Astrocyte (in vitro differentiated cells and primary cell): ENCODE measurements around the gene VARS1. TPM values are rescaled to one million over a fixed set of nuclear protein-coding genes. Genes with fewer than 3 reads are reported as not detected.

Experiments used
- DNase-seq: peaks from one replicate; pipeline ENCODE4 v3.0.0-alpha.2; 2010; ENCODE audit warnings: low read depth
- FAIRE-seq: peaks from 2 replicates; lab custom pipeline; 2011; peaks lifted over from hg19 to GRCh38; lab: Jason Lieb, UNC
- H2AFZ ChIP-seq: 2 replicates; pipeline ENCODE4 v1.6.0; 2012; ENCODE audit warnings: low read depth, low read length, inconsistent platforms
- H3K27ac ChIP-seq: 2 replicates; pipeline ENCODE4 v1.5.1; 2011; ENCODE audit warnings: low read depth, low read length, inconsistent platforms
- H3K27me3 ChIP-seq: 2 replicates; pipeline ENCODE4 v1.6.0; 2011; ENCODE audit warnings: low read length, inconsistent platforms; ENCODE audit not compliant: insufficient read depth
- H3K36me3 ChIP-seq: 2 replicates; pipeline ENCODE4 v1.5.1; 2011; ENCODE audit warnings: low read length, inconsistent platforms; ENCODE audit not compliant: insufficient read depth
- H3K4me1 ChIP-seq: 2 replicates; pipeline ENCODE4 v1.5.1; 2011; ENCODE audit warnings: low read length, inconsistent platforms; ENCODE audit not compliant: insufficient read depth
- H3K4me2 ChIP-seq: 2 replicates; pipeline ENCODE4 v1.6.0; 2012; ENCODE audit warnings: low read length, inconsistent platforms
- H3K4me3 ChIP-seq: 2 replicates; pipeline ENCODE4 v1.5.1; 2011; ENCODE audit warnings: low read depth, mild to moderate bottlenecking, low read length, inconsistent platforms; ENCODE audit not compliant: insufficient read depth
- H3K79me2 ChIP-seq: 2 replicates; pipeline ENCODE4 v1.6.0; 2012; ENCODE audit warnings: mild to moderate bottlenecking, low read length, inconsistent platforms; ENCODE audit not compliant: insufficient read depth
- H3K9ac ChIP-seq: 2 replicates; pipeline ENCODE4 v1.6.0; 2012; ENCODE audit warnings: mild to moderate bottlenecking, low read length, inconsistent platforms
- H3K9me3 ChIP-seq: 2 replicates; pipeline ENCODE4 v1.5.1; 2012; ENCODE audit warnings: low read depth, mild to moderate bottlenecking, low read length, inconsistent platforms; ENCODE audit not compliant: insufficient read depth
- H4K20me1 ChIP-seq: 2 replicates; pipeline ENCODE4 v1.6.0; 2012; ENCODE audit warnings: low read length, inconsistent platforms; ENCODE audit not compliant: insufficient read depth
- H3K27ac Mint-ChIP-seq: one replicate; pipeline ENCODE4 v1.8.0; 2021; ENCODE audit warnings: mild to moderate bottlenecking, mixed read lengths; ENCODE audit not compliant: unreplicated experiment
- H3K27me3 Mint-ChIP-seq: one replicate; pipeline ENCODE4 v1.8.0; 2021; ENCODE audit warnings: low read depth, mixed read lengths; ENCODE audit not compliant: unreplicated experiment
- H3K36me3 Mint-ChIP-seq: one replicate; pipeline ENCODE4 v1.8.0; 2021; ENCODE audit warnings: low read depth, mixed read lengths; ENCODE audit not compliant: unreplicated experiment
- H3K4me1 Mint-ChIP-seq: one replicate; pipeline ENCODE4 v1.8.0; 2021; ENCODE audit warnings: low read depth, mixed read lengths; ENCODE audit not compliant: unreplicated experiment
- H3K4me3 Mint-ChIP-seq: one replicate; pipeline ENCODE4 v1.8.0; 2021; ENCODE audit warnings: mild to moderate bottlenecking, moderate library complexity, mixed read lengths; ENCODE audit not compliant: unreplicated experiment
- H3K9me3 Mint-ChIP-seq: one replicate; pipeline ENCODE4 v1.8.0; 2021; ENCODE audit warnings: mild to moderate bottlenecking, mixed read lengths; ENCODE audit not compliant: unreplicated experiment
- EZH2 ChIP-seq: IDR thresholded peaks from 2 replicates; pipeline ENCODE4 v1.6.1; 2012; ENCODE audit warnings: mild to moderate bottlenecking, low read length, inconsistent platforms; ENCODE audit not compliant: insufficient read depth
- total RNA-seq: library from RNA; stranded (reverse); gene quantifications from 2 replicates; pipeline ENCODE4 v1.2.1, GENCODE V29; 2021
- TF ChIP-seq, protein P1 (sequence below): IDR thresholded peaks from 2 replicates; pipeline ENCODE4 v1.5.1; 2011; ENCODE audit warnings: low read depth, mild to moderate bottlenecking, inconsistent platforms, low read length, moderate library complexity; ENCODE audit not compliant: insufficient read depth

The VARS1 gene
- total RNA-seq, 1 donor from 2014 or later, result 94.8 TPM

GRCh38 chr6:31815025-31815838 lies 19.7 kb upstream of the VARS1 start, which contains the start of the genes HSPA1A and HSPA1L:
Gene HSPA1A, plus strand, starts transcription at chr6:31815543. Its CDS starts 214 bp downstream, at chr6:31815757.
Gene HSPA1L, minus strand, starts transcription at chr6:31815283. Its CDS starts 3,311 bp downstream, at chr6:31811972.
- Histone ChIP-seq H3K27ac (peak within 1 kb of the TSS; percentile 87), H3K4me3 (peak within 1 kb of the TSS; percentile 72), H3K27me3 (no peaks in the 10 kb centered on the region), H3K36me3 (no peaks in the 10 kb centered on the region), H3K9me3 (no peaks in the 10 kb centered on the region), H4K20me1 (peaks cover 16% of the 10 kb centered on the region), H3K79me2 (peaks cover 19% of the 10 kb centered on the region), H2AFZ (peak within 1 kb of the TSS; percentile 68), H3K4me1 (peaks cover 9% of the 10 kb centered on the region), H3K9ac (peak within 1 kb of the TSS; percentile 73), H3K4me2 (peak within 1 kb of the TSS; percentile 92)
- DNase-seq (peak; percentile 91), FAIRE-seq (no peak)
- H3K27me3 Mint-ChIP-seq, result no peaks in the 10 kb centered on the region
- H3K4me3 Mint-ChIP-seq, result peak within 1 kb of the TSS; percentile 86
- peaks cover 3% of the 10 kb centered on the region for H3K36me3 Mint-ChIP-seq
- no peak for TF ChIP-seq EZH2
- TF ChIP-seq, protein P1, sequence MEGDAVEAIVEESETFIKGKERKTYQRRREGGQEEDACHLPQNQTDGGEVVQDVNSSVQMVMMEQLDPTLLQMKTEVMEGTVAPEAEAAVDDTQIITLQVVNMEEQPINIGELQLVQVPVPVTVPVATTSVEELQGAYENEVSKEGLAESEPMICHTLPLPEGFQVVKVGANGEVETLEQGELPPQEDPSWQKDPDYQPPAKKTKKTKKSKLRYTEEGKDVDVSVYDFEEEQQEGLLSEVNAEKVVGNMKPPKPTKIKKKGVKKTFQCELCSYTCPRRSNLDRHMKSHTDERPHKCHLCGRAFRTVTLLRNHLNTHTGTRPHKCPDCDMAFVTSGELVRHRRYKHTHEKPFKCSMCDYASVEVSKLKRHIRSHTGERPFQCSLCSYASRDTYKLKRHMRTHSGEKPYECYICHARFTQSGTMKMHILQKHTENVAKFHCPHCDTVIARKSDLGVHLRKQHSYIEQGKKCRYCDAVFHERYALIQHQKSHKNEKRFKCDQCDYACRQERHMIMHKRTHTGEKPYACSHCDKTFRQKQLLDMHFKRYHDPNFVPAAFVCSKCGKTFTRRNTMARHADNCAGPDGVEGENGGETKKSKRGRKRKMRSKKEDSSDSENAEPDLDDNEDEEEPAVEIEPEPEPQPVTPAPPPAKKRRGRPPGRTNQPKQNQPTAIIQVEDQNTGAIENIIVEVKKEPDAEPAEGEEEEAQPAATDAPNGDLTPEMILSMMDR, result no peak
- H3K9me3 Mint-ChIP-seq, result peaks cover 2% of the 10 kb centered on the region
- peaks cover 11% of the 10 kb centered on the region for H3K4me1 Mint-ChIP-seq
- peak within 1 kb of the TSS; percentile 99 for H3K27ac Mint-ChIP-seq

DNA sequence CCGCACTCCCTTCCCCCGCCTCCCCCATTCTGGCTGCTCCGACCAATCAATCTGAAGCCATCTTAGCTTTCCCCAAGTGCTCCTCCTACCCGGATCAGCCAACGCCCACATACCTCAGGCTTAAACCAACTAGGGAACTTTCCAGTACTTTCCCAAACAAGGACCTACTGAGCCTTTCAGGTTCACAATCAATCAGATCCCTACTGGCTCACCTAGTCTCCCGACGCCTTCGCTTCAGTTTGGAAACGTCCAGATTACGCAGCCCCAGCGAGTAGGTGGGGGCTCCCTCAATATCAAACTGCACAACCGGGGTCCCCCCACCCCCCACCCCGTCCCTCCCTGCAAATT lies 19.1 kb upstream of the VARS1 start:
- Histone ChIP-seq H3K4me3 (peak overlapping the region; percentile 72), H3K9me3 (no peaks in the 10 kb centered on the region), H3K27ac (peak overlapping the region; percentile 87), H2AFZ (peak overlapping the region; percentile 68), H3K27me3 (no peaks in the 10 kb centered on the region), H3K36me3 (no peaks in the 10 kb centered on the region), H4K20me1 (peaks cover 16% of the 10 kb centered on the region), H3K9ac (peak overlapping the region; percentile 73), H3K4me1 (peaks cover 9% of the 10 kb centered on the region), H3K79me2 (peaks cover 19% of the 10 kb centered on the region), H3K4me2 (peak overlapping the region; percentile 92)
- TF ChIP-seq, protein P1, result no peak
- TF ChIP-seq EZH2, result no peak
- peaks cover 2% of the 10 kb centered on the region for H3K9me3 Mint-ChIP-seq
- no peaks in the 10 kb centered on the region for H3K27me3 Mint-ChIP-seq
- DNase-seq (peak; percentile 98), FAIRE-seq (no peak)
- H3K27ac Mint-ChIP-seq, result peak overlapping the region; percentile 99
- H3K4me1 Mint-ChIP-seq, result peaks cover 11% of the 10 kb centered on the region
- peak overlapping the region; percentile 86 for H3K4me3 Mint-ChIP-seq
- H3K36me3 Mint-ChIP-seq, result peaks cover 4% of the 10 kb centered on the region
